Measurements from ENCODE around the gene PEAK1.
"Not testable (repeated sequence)": the region's sequence is repeated elsewhere in the genome, so short reads cannot be mapped to it uniquely, and the experiment has no call there.

PEAK1 gene

DNA sequence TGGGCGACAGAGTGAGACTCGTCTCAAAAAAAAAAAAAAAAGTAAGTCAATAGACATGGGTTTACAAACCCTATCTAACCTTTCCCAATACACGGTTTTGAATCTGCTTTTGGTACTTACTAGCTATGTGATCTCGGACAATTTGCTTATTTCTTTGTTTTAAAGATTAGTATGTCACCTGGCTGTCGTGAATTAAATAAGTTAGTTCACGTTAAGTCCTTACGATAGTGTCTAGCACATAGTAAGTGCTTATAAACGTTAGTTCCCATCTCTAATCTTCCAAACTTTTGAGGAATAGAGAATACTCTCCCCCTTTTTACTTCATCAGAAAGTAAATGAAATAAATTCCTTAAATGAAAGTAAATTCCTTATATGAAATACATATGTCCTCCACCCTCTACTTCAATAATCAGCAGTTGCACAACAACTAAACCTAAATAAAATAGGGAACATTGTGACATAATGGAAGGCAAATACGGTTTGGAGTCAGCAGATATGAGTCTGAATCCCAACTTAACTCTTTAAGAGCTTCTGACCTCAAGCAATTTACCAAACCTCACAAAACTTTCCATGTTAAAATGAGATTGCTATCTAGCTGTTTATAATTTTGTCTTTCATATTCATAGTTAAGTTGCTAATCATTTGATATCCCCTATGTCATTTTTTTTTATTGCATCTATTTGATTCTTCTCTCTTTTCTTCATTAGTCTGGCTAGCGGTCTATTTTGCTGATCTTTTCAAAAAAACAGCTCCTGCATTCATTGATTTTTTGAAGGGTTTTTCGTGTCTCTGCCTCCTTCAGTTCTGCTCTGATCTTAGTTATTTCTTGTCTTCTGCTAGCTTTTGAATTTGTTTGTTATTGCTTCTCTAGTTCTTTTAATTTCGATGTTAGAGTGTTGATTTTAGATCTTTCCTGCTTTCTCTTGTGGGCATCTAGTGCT lies 134.6 kb downstream of the PEAK1 start:
- no peak for DNase-seq
- Histone ChIP-seq H3K27me3 (no peaks in the 10 kb centered on the region), H3K27ac (no peak overlapping the region), H3K9me3 (no peaks in the 10 kb centered on the region), H3K4me3 (no peak overlapping the region), H3K4me1 (peaks cover 0 to 10% (median 0%) of the 10 kb centered on the region in 4 donors), H3K36me3 (no peaks in the 10 kb centered on the region)
- intact Hi-C loops (cut with DNase I; ENCODE audit: low total_unique reads) = no loop called here
- TF ChIP-seq, protein P1, sequence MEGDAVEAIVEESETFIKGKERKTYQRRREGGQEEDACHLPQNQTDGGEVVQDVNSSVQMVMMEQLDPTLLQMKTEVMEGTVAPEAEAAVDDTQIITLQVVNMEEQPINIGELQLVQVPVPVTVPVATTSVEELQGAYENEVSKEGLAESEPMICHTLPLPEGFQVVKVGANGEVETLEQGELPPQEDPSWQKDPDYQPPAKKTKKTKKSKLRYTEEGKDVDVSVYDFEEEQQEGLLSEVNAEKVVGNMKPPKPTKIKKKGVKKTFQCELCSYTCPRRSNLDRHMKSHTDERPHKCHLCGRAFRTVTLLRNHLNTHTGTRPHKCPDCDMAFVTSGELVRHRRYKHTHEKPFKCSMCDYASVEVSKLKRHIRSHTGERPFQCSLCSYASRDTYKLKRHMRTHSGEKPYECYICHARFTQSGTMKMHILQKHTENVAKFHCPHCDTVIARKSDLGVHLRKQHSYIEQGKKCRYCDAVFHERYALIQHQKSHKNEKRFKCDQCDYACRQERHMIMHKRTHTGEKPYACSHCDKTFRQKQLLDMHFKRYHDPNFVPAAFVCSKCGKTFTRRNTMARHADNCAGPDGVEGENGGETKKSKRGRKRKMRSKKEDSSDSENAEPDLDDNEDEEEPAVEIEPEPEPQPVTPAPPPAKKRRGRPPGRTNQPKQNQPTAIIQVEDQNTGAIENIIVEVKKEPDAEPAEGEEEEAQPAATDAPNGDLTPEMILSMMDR (IDR thresholded peaks at IDR 0.05) = no peak

DNA sequence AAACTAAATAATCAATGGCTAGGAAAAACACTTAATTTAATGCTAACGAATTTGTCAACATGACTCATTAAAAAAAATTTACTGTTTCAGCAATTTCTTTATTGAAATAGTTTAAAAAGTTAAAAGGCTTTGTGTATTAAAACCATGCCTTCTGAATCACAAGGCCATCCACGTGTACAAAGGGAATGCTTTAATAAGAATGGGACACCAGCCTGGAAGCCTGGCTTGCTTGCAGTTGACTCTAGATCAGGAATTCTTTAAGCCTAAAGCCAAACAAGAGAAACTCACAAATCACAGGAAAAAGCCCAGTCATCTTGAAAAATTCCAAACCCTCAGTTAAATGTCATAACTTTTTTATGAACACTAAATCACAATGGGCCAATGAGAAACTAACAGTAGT lies 137.6 kb downstream of the PEAK1 start:
- Histone ChIP-seq H3K27me3 (no peaks in the 10 kb centered on the region), H3K9me3 (no peaks in the 10 kb centered on the region), H3K4me1 (peaks cover 0 to 10% (median 0%) of the 10 kb centered on the region in 4 donors), H3K36me3 (no peaks in the 10 kb centered on the region), H3K27ac (no peak overlapping the region), H3K4me3 (no peak overlapping the region)
- DNase-seq = peak in 1 of 2 donors; percentile 43
- TF ChIP-seq, protein P1 (IDR thresholded peaks at IDR 0.05) = no peak
- intact Hi-C loops (cut with DNase I; ENCODE audit: low total_unique reads) = no loop called here

DNA sequence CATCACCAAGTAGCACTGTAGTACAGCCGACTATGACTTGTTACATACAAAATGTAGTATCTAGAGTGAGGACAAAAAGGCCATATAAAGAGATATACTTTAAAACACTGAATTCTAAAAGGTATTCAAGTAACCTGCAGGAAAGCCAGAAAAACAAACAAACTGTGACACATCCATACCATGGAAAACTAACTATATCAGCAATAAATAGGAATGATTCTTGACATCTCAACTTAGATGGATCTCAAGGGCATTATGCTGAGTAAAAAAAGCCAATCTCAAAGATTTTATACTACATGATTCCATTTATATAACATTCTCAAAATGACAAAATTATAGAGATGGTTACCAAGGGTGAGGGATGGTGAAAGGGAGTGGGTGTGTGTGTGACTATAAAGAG lies 143.0 kb downstream of the PEAK1 start:
- Histone ChIP-seq H3K27me3 (no peaks in the 10 kb centered on the region), H3K4me1 (no peaks in the 10 kb centered on the region), H3K36me3 (no peaks in the 10 kb centered on the region), H3K27ac (no peak overlapping the region), H3K9me3 (no peaks in the 10 kb centered on the region), H3K4me3 (no peak overlapping the region)
- no peak for DNase-seq
- TF ChIP-seq, protein P1 (IDR thresholded peaks at IDR 0.05) = no peak
- intact Hi-C loops (cut with DNase I; ENCODE audit: low total_unique reads) = no loop called here

- intact Hi-C loops (cut with DNase I; ENCODE audit: low total_unique reads) = no loop called here
- no peak for DNase-seq
- no peaks in the 10 kb centered on the region for H3K4me1 ChIP-seq
- H3K36me3 ChIP-seq = no peaks in the 10 kb centered on the region
- H3K27me3 ChIP-seq = no peaks in the 10 kb centered on the region
- TF ChIP-seq, protein P1 (IDR thresholded peaks at IDR 0.05) = no peak
- H3K4me3 ChIP-seq = no peak overlapping the region
- no peak overlapping the region for H3K27ac ChIP-seq
- H3K9me3 ChIP-seq = no peaks in the 10 kb centered on the region
These were observed 143.8 kb downstream of the PEAK1 start for GRCh38 chr15:77276096-77276495.

DNA sequence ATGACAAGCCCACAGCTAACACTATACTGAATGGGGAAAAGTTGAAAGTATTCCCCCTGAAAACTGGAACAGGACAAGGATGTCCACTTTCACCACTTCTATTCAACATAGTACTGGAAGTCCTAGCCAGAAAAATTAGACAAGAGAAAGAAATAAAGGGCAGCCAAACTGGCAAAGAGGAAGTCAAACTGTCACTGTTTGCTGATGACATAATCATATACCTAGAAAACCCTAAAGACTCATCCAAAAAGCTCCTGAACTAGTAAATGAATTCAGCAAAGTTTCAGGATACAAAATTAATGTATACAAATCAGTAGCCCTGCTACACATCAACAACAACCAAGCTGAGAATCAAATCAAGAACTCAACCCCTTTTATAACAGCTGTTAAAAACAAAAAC lies 146.8 kb downstream of the PEAK1 start:
- H3K27me3 ChIP-seq; H3K27ac ChIP-seq; DNase-seq; H3K4me3 ChIP-seq; H3K9me3 ChIP-seq; H3K4me1 ChIP-seq; intact Hi-C loops (cut with DNase I; ENCODE audit: low total_unique reads); H3K36me3 ChIP-seq: not testable (repeated sequence)

DNA sequence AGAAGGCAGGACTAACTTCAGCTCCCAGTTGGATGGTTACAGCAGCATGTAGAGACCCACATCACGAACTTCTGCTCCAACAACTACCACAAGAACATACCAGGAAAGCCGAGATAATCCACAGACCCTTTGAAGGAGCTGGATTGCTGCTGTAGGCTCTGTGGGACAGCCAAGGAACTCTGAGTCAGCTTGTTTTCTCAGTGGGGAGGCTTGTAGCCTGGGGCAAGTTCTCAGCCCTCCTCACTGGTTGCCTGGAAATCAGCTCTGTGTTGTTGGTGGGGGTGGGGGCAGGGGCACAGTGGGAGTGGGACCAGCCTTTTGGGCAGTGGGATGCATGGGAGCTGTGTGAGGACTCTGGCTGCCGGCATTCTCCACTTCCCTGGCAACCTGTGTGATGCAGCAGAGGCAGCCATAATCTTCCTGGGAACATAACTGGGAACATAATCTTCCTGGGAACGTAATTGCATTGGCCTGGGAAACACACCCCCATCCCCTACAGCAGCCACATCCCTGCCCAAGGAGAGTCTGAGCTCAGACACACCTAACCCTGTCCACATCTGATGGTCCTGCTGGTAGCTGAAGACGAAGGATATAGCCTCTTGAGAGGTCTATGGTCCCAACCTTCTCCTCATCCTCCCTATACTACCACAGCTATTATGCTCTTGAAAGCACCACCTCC lies 153.1 kb downstream of the PEAK1 start:
- Histone ChIP-seq H3K36me3 (peaks cover 0 to 9% (median 0%) of the 10 kb centered on the region in 3 donors), H3K27ac (no peak overlapping the region), H3K27me3 (no peaks in the 10 kb centered on the region), H3K9me3 (peaks cover 0 to 2% (median 0%) of the 10 kb centered on the region in 3 donors), H3K4me3 (no peak overlapping the region), H3K4me1 (no peaks in the 10 kb centered on the region)
- TF ChIP-seq, protein P1 (IDR thresholded peaks at IDR 0.05) = no peak
- intact Hi-C loops (cut with DNase I; ENCODE audit: low total_unique reads) = no loop called here
- DNase-seq = no peak

Measured in tibial artery (tissue), 4 donors.